ENCODE results near the gene TNKS1BP1.

- TF ChIP-seq CTCF (IDR thresholded peaks at IDR 0.05) (no peak), POLR2A (IDR thresholded peaks at IDR 0.05) (no peak), EP300 (IDR thresholded peaks at IDR 0.05) (no peak)
Measured at GRCh38 chr11:57273448-57274058, 51.2 kb downstream of the TNKS1BP1 start.
